ENCODE results near the gene RAD51B.
"Not testable (repeated sequence)": the region's sequence is repeated elsewhere in the genome, so short reads cannot be mapped to it uniquely, and the experiment has no call there.

The RAD51B gene

DNA sequence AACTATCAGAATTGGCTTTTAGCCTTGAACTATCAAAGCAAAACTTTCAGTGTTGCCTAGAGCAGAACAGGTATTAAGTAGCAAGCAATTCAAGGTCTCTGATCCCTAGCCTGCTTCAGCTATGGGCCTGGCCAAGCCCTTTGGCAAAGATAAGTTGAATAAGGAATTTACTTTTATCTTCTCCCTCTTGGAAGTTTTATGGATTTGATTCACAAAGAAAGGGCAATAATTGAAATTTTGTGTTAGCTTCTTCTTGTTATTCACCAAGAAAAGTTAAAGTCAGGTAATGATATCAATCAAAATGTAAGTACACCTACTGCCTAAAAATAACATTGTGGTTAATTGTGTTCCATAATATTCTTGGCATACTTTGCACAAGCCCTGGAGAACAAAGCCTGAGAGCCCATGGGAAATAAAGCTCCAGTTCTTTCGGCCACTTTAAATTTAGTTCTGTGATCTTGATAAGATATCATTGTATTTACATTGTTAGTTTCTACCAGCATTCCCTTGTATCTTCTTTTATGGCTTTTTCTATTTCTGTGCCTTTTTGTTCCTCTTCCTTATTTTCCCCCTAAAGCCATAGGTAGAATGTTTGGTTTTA is 158.0 kb downstream of the RAD51B start:
- DNase-seq (ENCODE audit: low read depth in 1 of 2, low spot score in 1 of 2) = no peak

DNA sequence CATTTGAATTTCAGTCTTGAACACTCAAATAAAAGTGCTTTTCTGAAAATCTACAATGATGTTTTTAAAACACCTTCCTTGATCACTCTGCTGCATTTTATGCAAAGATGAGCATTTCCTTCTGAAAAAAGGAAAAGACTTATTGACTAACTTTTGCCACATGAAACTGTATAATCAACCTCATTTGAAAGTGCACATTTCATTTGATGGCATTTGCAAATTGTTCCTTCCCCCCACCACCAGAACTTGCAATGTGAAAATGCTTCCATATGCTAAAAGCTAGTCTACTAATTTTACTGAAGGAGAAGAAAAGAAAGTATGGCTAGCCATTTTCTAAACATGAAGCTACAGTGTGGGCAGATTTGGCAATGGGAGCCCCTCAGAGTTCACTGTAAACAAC is 159.2 kb downstream of the RAD51B start:
- DNase-seq (ENCODE audit: low read depth in 1 of 2, low spot score in 1 of 2) = no peak

DNA sequence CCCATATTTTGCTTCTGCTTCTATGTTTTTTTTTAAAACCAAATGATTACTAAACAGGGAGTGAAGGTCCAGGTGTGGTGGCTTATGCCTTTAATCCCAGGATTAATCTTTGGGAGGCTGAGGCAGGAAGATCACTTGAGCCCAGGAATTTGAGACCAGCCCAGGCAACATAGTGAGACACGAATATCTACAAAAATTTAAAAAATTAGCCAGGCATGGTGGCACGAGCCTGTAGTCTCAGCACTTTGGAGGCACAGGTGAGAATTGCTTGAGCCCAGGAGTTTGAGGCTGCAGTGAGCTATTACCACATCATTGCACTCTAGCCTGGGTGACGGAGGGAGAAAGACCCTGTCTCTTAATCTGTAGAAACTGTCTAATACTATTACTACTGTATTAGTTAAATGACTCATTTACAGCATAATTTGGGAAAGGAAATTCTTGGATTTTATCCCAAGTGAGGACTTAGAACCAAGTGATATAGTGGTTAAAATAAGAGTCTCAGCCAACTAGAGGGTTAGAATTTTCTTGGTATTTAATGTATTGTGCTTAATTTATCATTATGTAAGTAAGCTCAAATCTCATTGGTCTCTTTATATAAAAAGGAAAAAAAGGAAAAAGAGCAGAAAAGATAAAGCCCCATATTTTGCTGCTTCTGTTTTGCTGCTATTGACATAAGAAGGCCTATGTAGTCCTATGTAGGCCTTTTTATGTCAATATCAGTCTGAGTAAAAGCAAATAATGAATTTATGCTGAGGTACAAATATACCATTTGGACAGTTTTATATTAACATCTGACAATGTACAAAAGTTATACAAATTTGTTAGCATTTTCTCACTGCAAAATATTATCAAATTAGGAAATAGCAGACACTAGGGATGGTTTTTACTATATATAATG is 163.4 kb downstream of the RAD51B start:
- no peak for DNase-seq (ENCODE audit: low read depth in 1 of 2, low spot score in 1 of 2)

DNA sequence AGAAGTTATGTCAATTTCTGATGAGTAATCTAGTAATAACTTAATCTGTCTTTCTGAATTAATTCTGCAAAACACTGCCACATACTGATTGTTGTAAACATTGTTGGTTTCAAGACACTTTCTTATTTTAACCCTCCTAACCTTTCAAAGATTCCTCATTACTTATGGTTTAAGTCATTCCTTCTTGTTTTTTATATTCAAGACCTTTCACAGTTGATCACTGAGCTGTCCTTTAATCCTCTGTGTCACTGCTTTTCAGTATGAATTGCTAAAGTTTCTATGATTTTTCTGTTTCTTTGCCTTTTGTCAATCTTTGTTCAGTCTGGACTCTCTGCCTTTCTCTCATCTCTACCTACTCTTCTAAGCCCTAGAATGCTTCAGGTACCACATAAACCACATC is 164.7 kb downstream of the RAD51B start:
- no peak for DNase-seq (ENCODE audit: low read depth in 1 of 2, low spot score in 1 of 2)

DNA sequence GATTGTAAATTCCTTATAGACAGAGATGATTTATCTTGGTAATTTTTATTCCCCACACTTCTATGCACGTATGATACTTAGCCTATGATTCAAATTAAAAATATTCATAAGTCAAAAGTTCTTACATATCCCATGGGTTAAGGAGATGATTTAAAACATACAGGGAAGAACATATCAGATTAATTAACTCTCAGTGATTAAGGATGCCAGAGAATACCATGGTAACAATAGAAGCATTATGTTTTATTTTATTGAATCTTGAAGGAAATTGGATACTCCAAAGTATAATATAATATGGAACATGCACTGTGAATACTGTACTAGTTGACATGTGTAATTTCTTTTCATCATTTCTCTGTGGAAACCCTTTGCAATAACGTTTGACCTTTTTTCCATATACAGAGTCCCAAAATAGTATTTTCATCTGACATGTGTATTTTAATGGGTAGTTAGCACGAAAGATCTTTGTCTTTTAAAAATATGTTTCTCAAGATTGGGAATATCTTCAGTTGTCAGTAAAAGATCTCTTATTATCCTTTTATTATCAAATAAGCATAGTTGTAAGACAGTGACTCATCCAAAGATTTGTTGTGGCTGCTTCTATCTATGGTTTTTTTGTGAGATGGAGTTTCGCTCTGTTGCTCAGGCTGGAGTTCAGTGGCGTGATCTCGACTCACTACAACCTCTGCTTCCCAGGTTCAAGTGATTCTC is 166.7 kb downstream of the RAD51B start:
- no peak for DNase-seq (ENCODE audit: low read depth in 1 of 2, low spot score in 1 of 2)

DNA sequence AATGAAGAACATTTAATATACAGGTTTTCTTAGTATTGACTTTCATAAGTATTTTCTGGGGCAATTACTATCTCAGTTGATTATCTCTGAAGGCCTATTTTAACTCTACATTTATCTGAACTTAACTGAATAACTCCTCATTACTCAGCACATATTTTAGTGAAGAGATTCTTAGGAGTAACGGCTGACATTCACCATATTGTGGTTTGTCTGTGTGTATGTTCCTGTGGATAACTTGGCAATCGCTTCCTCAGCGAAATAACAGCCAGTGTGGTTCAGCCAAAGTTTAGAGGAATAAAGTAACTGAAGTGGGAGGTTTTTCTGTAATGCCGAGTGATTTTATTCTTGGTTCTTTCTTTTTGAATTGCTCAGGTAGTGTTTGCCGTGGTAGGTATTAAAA is 168.0 kb downstream of the RAD51B start:
- no peak for DNase-seq (ENCODE audit: low read depth in 1 of 2, low spot score in 1 of 2)

DNA sequence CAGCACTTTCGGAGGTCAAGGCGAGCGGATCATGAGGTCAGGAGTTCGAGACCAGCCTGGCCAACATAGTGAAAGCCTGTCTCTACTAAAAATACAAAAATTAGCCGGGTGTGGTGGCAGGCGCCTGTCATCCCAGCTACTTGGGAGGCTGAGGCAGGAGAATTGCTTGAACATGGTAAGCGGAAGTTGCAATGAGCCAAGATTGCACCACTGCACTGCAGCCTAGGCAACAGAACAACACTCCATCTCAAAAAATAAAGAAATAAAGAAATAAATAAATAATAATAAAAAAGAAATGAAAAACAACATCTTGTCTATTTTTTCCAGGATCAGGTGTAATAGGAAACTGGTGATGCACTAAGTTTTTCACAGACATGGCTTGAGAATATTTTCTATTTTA is 168.6 kb downstream of the RAD51B start:
- DNase-seq (ENCODE audit: low read depth in 1 of 2, low spot score in 1 of 2) = not testable (repeated sequence)

DNA sequence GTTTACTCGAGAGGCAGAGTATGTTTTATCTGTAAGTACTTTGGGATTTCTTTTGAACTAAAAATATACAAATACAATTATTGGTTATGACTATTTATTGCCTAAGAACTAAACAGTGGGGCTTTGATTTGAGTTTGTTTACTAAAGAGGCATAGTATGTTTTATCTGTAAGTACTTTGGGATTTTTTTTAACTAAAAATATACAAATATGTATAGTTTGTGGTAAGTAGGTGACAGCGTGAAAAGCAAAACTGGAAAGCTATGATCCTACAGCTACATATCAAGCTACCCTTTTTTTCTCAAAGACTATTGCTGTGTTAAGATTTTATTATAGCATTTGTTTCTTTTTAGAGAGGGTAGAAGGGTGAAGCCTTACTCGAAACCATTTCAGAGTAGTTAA is 171.0 kb downstream of the RAD51B start:
- no peak for DNase-seq (ENCODE audit: low read depth in 1 of 2, low spot score in 1 of 2)

DNA sequence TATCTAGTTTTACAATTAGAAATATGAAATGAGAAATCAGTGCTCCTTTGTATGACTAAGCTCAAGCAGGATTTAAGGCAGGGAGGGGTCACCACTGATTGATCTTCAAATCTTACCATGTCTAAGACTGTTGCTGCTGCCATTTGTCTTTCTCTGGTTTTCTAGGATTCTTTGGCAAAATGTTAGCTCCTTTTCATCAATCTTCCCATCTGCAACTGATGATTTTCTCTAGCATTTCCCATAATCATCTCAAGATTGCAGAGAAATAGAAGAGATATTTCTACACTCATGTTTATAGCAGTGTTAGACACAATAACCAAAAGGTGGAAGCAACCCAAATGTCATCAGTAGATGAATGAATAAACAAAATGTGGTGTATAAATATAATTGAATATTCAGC is 175.0 kb downstream of the RAD51B start:
- DNase-seq (ENCODE audit: low read depth in 1 of 2, low spot score in 1 of 2) = no peak

DNA sequence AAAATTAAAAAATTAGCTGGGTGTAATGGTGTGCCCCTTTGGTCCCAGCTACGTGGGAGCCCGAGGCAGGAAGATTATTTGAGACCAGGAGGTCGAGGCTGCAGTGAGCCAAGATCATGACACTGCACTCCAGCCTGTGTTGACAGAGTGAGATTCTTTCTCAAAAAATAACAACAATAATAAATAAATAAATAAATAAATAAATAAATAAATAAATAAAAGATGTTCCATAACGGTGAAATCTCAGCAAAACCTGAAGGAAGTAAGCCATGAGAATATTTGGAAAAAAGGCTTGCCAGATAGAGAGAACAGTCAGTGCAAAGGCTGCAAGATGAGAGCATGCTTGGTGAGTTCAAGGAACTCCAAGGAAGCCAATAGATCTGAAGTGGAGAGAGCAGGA is 176.7 kb downstream of the RAD51B start:
- no peak for DNase-seq (ENCODE audit: low read depth in 1 of 2, low spot score in 1 of 2)

DNA sequence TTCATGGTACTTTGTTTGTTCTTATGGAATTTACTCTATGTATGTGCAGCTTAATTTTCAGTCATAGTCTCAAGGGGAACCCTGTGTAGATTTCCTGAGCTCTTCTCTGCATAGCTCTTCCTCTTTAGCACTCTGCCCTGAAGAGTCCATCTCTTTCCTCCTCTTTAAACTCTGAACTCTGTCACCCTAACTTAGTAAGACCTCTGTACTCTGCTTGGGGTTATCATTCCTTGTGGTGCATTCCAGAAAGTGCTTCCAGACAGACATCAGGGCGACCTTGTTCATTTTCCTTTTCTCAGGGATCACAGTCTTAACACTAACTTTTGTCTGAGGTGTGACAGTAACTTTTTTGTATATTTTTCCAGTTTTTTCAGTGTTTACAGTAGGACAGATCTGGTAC is 179.3 kb downstream of the RAD51B start:
- no peak for DNase-seq (ENCODE audit: low read depth in 1 of 2, low spot score in 1 of 2)

DNA sequence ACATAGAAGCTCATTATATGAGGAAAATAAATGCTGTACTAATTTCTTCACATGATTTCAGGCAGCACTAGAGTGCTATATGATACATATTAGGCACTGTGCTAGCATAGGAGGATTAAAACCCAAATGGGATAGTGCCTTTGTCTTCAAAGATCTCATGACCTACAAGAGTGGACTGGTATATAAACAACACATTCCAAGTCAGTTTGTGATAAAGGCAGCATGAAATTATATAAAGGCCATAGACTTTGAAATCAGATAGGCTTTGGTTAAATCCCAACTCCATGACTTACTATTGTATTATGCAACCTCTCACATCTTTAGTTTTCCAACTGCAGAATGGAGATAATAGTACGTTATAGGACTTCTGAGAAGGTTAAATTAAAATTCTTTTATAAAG is 179.7 kb downstream of the RAD51B start:
- DNase-seq (ENCODE audit: low read depth in 1 of 2, low spot score in 1 of 2) = no peak

DNA sequence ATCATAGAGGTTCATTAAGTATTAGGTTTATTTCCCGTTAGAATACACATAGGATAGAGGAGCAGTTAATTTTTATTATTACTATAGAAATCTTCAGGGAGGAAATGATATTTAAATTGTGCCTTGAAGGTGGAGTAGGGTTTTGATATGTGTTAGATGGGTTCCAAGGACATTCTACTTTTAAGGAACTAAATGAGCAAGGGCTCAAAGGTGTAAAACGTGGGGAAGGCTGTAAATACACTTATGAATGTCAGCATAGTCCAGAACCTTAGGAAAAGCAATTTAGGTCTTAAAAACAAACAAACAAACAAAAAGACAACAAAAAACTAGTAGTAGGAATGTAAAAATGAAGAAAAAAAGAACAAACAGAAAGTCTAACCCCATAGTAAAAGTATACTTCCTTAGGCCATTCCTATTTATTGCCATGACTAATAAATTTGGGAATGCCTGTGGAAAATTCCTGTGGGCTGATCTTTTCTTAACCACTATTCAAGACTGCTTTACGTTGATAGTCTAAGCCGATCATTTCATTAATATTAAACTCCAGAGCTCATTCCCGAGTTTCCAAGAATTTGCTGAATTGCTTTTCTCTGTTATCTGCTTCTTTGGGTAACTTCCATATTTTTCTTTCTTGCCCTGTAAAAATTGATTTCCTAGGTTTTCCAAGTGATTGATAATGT is 180.3 kb downstream of the RAD51B start:
- DNase-seq (ENCODE audit: low read depth in 1 of 2, low spot score in 1 of 2) = no peak

DNA sequence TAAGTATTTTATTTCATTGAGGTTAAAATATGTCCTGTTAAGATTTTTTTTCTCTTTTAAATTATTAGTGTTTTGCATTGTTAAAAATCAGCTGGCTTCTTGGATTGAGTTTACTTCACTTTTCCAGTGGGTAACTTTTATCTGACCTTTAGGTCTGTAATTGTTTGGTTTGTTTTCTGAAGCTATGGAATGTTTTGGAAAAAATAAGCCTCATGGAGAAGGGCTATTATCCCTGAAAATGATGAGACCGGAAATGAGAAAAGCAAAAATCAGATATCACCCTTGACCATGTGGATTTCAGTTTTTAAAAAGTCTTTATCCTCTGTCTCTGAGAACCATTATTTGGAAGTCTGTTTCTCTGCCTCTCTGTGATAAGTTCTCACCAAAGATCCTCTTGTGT is 180.9 kb downstream of the RAD51B start:
- DNase-seq (ENCODE audit: low read depth in 1 of 2, low spot score in 1 of 2) = no peak

DNA sequence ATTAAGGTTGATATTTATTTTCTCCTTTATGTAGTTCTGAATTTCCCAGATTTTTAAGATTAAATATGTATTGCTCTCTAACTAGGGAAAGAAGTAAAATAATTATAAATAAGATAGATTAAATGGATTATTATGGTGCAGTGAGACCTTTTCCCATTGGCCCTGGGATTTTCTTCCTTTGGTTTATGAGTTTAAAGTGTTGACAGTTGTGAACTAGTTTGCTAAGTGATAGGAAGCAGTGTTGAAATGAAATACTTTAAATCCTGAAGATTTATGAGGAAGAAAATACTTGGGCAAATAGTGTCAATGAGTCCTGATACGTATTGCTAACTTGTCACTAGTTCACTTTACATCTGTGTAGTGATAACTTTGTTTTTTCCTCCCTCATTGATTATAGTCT is 188.9 kb downstream of the RAD51B start:
- no peak for DNase-seq (ENCODE audit: low read depth in 1 of 2, low spot score in 1 of 2)

DNA sequence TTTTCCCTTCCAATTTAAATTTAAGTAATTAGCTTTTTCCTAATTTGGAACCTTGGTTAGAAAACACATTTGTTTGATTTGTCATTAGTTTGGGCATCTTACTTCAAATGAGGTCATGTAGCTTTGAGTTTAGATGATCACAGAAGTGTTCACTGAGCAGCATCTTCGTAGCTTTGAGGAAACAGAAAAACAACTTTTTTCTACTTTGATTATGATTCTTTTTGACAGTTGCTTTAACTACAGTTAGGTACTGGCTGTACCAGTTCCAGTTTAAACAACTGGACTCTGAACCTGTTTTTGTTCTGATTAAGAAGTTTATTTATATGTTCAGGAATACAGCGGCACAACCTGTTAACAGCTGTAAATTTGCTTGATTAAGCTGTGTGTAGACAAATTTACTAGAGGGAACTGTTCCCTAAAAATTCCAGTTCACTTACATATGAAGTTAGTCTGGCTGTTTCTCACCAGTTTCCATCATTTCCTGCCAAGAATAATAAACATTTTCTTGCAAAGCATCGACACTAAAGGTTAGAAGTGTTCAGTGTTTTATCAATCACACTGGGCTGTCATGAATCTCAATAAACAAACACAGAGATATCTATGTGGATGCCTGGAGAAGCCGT is 191.9 kb downstream of the RAD51B start:
- no peak for DNase-seq (ENCODE audit: low read depth in 1 of 2, low spot score in 1 of 2)

DNA sequence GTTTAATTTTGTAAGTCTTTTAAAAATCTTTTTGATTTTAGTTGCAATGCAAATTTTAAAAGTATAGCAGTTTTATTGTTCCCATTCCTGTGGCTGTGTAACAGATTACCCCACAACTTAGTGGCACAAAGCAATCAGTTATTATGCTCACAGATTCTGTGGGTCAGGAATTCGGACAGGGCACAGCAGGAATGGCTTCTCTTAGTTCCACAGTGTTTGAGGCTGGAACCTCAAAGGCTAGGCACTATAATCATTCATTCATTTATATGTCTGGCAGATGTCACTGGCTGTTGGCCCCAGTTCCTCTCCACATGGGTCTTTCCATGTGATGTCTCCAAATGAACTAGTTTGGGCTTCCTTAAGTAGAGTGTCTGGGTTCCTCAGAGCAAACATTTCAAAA is 193.3 kb downstream of the RAD51B start:
- no peak for DNase-seq (ENCODE audit: low read depth in 1 of 2, low spot score in 1 of 2)

DNA sequence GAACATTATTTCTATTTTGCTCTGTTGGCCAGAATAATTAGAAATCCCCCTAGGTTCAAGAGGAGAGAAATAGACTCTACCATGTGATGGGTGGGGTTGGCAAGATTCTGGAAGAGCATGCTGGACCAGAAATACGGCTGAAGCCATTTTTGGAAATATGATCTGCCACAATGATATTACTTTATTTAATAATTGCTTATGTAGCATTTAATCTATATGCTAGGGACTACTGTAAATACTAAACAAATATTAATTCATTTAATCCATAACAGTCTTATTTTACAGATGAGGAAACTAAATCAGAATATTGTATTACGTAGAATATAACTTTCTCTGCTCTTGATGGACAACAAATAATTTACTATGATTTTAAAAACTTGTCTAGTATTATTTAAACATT is 193.7 kb downstream of the RAD51B start:
- DNase-seq (ENCODE audit: low read depth in 1 of 2, low spot score in 1 of 2) = no peak

DNA sequence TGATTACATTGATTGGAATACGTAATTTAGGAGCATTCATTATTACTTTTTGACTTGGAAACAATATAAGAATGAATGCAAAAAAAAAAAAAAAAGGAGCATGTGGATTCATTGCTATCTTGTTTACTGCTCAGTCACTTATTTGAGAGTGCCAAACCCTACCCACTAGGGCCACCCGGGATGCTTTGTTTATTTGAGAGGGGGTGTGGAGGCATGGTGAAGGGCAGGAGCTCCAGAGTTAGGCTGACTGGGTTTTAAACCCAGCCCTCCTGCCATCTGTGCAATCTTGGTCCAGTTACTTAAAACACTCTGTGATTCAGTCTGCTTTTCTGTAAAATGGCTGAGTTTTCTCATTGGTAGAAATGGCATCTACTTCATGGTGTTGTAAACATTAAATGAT is 195.2 kb downstream of the RAD51B start:
- DNase-seq (ENCODE audit: low read depth in 1 of 2, low spot score in 1 of 2) = no peak

DNA sequence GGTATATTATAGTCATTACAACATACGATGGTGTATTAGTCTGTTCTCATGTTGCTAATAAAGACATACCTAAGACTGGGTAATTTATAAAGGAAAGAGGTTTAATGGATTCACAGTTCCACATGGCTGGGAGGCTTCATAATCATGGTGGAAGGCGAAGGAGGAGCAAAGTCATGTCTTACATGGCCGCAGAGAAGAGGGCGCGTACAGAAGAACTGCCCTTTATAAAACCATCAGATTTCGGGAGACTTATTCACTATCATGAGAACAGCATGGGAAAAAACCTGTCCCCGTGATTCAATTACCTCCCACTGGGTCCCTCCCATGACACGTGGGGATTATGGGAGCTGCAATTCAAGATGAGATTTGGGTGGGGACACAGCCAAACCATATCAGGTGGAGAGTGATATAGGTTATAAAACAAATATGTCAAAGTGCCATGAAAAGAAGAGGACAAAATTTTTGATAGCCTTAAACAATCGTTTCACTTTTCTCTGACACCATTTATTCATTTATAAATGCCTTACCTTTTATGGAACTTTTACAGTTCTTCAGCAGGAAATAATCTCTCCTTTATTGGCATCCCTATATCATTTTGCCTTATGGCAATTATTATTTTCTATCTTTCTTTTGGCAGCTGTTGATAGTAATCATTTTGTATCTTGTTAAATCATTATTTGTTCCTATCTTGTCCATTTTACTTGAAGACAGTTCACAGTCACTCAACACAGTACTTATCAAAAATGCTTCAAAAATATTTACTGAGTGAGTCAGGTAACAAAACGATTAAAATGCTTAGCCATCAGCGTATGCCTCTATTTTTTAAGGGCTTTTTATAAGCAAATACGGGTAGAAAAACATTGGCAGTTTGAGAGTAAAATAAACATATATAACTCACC is 196.0 kb downstream of the RAD51B start:
- DNase-seq (ENCODE audit: low read depth in 1 of 2, low spot score in 1 of 2) = no peak
